Activated CD4-positive, alpha-beta T cell treated with anti-CD3 and anti-CD28 coated beads, Interleukin-2, Interleukin-4, amounts not matched to agents 100 ng/mL and 50 ng/mL, durations not matched to agents 16 hours and 8 hours (primary cell): Measurements from ENCODE around the gene CPNE4.
A peak's percentile ranks its signal among the peaks of the same experiment; 100 is the strongest.

Source experiments
- DNase-seq: peaks from one replicate; pipeline ENCODE4 v3.0.0-alpha.2; 2020; ENCODE audit warnings: low spot score

The CPNE4 gene

DNA sequence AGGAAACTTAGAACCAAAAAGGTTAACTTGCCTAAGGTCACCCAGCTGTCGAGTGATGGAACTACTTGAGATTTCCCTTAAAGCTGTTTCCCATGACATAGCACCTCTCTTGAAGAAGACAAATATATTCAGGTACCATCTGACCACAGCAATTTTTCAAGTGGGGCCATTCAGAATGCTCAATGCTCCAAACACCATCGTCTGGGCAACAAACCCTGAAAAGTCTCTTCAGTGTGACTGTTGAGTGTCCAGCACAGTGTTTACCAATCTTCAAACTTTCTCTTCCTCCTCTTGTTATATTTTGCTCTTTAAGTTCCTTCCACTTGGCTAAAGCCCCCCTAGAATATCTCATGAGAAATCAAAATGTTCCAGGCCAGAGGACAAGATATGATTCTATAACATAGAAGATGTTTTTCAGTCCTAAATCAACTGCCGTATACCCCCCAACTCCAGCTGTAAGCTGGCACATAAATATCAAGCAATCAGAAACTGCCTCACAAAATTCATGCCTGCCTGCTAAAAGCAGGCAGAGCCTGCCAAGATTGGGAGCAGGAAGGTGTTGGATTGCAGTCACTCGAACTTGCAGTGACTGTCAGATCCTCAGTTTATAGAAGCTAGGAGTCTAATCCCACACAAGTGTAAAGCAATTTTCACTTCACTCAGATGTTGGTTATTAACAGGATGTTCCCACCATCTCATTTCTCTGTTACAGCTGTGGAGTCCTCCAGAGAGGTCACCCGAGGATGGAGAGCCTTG is 301.6 kb downstream of the CPNE4 start:
- DNase-seq, result no peak

DNA sequence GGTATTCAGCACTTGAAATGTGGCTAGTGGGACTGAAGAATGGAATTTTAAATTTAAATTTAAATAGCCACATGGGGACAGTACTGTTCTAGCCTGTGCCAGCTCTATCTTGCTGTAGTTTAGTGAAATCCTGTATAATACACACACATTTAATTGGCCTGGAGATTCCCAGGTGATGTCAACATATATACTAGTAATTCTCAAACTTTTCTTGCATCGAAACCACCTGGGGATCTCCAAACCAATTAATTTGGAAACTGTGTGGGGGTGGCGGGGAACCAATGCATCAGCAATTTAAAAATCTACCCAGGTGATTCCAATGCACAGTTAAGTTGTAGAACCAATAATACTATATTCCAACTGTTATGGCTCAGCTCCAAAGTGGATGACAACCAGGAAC is 303.1 kb downstream of the CPNE4 start:
- DNase-seq, result peak; percentile 46

DNA sequence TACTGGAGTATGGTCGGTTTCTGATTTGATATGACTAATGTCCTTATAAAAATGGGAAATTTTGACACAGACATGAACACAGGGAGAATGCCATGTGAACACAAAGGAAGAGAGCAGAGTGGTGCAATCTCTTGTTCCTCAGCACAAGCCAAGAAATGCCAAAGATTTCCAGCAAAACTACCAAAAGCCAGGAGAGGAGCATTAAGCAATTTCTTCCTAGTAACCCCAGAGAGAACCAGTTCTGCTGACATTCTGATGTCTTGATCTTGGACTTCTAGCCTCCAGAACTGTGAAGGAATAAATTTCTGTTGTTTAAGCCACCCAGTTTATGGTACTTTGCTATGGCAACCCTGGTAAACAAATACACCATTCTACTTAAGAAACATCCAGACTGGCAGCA is 304.2 kb downstream of the CPNE4 start:
- DNase-seq, result no peak

DNA sequence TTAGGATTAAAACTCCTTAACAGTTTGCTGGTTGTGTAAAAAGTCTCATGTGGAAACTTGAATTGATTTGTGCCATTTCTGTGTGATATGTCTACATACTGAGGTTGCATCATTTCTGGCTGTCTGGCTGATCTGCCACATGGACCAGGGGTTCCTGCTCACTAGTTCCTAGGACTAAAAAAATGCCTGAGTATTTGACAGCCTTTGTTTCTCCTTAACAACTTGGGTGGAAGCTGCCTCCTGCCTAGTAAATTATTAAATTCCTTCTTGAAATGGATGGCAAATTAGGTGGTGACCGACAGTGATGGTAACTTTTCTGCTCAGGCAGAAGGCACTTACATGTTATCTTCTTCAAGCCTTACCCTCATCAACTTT is 305.2 kb downstream of the CPNE4 start:
- no peak for DNase-seq

DNA sequence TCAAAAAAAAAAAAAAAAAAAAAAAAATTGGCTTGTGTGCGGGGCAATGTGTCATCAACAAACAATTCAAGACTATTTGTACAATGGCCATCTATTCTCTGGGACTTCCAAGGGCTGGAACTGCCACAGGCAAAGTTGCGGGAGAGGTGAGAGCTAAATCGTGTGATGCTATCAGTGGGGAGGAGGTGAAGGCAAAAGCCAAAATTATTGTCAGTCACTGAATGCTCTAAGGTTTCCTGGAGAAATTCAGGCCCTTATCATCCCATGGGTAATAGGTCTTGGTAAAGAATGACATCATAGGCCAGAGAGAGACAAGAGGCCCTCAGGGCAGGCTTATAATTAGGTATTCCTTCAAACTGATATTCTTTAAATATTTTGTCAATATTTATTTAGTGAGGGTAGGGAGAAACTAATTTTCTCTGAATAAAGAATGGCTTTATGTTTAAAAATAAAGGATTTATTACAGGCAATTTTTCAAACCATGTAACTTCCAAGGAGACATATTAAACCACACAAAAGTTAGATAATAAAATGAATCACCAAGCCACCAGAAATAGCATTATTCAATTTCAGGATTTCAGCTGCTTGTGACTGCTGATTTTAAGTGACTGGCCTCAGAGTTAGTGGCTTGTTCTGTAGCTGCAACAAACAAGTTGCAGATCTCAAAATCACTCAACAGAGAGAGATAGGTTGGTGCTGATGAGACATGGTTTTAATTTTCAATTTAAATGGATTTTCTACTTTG is 305.7 kb downstream of the CPNE4 start:
- DNase-seq, result no peak

DNA sequence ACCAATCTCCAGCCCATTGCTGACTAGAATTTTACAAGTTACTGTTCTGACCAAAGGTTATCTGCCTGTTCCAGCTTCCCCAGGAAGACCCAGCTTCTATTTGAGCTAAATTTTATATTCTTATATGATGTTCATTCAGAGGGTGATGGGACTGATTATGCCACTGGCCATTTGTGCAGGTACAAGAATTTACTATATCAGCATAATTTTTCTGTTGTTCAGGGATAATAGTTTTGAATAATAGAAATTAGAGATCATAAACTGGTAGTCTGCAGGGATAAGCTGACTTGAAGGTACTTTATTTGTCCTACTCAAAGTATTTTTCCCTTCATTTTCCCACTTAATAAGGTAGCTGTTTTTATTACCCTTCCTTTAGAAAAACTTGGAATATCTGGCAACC is 309.4 kb downstream of the CPNE4 start:
- no peak for DNase-seq

DNA sequence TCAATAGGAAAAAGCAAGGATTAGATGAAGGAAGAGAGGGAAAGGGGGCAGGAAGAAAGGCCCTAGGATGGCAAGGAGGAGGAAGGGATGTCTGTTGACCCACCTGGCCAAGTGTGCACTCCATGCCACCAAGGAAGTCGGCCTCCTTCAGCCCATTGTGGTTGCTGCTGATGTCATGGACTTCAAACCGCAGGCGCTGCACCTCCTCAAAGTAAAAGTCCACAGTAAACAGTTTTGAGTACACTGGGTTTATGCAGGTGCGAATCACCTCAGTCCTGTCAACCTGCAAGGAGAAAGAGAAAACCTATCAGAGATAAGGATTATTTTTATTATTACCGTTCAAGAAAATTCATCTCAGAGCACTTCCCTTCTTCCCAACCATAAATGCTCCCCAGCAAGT is 311.5 kb downstream of the CPNE4 start:
- DNase-seq, result no peak

DNA sequence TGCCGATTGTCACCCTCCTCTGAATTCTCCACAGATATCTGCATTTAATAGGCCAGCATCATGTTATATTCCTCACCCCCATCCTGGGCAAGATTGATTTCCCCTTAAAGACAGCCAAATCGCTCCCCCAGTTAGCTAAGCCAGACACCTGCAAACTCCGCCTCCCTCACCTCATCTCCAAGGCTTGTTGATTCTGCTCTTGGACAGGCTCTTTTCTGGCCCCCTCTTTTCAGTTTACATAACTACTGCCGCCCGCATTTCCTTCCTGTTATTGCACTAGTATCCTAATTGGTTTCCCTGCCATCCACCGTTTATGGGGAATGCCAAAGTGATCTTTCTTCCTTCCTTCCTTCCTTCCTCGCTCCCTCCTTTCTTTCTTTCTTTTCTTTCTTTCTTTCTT is 317.3 kb downstream of the CPNE4 start:
- DNase-seq, result no peak

DNA sequence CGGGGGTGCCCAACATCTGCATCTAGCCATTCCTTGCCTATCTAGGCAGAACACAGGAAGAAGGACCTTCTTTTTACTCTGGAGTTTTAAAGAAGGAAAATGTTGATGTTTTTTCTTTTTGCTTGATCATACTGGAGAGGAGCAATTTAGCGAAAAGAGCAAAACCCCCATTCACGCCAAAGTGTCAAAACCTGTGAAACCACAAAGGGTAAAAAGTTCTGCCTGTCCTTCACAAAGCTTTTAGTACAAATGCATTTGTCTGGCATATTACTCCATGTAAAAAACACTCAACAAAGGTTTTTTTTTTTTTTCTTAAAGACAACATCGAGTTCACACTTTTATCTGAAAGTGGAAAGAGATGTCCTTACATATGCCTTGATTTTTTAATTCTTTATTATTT is 317.9 kb downstream of the CPNE4 start:
- no peak for DNase-seq

DNA sequence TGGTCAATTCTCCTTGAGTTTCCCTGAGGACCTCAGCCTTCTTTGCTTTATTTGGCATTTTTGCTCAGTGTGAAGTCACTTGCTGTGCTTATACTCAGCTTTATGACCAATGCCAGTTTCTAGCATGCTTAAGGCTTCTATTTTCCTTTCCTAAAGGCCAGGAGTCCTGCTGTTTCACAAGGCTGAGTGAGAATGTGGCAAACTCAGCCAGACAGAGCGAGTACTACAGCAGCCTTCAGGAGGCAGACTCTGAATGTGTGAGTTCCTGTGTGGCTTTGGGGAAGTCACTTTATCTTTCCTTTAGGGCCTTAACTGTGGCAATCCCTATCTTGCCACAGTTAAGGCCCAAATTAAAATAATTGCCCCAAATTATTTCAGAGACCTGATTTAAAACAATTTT is 318.8 kb downstream of the CPNE4 start:
- DNase-seq, result no peak

DNA sequence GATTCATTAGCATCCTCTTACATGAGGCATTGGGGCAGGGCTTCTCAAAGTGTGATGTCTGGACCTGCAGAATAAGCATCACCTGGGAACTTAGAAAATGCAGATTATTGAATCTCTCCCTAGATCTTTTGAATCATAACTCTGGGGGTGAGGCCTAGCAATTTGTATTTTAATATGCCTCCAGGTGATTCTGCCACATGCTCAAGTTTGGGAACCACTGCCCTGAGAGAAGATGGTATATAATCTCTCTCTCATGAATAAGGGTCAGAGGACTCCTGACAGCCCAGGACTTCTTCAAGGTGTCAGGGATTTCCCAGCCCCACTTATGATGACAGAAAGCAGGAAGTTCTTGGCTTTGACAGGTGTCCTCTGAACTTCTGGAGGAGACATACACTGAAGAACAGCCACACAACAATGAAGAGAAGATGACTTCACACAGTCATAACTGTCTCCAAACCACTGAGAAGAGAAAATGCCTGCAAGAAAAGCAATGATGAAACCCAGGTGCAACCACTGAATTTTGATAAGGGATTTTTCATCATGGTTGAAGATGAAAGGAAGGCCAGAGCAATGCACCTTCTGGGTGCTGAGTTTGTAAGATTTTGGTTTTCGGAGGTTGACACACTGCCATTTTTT is 320.1 kb downstream of the CPNE4 start:
- peak; percentile 58 for DNase-seq

DNA sequence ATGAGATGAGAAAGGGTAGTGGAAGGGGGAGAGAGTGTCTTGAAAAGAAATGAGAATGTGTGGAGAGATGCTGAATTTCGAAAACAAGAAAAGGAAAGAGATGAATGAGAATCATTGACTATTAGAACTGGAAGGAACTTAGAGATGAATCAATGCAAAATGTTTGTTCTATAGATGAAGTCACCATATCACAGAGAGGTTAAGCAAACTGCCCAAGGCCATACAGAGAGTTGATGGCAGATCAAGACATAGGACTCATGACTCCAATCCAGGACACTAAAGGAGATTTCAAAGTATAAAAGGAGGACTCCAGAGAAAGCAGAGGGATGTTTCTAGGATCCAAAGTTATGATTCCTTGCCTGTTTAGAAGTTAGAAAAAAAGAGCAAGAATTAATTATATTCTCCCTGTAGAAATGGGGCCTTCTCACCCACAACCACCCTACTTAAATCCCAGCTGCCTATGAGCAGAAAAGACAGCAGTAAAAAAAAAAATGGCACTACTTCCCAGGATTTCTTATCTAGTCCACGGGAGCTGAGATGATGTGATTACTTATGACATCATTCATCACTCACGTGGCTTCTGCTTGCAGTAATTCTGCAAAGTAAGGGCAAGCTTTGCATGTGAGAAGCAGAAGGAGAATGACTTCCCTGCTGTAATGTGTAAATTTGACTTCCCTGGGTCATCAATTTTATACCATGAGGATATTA is 321.2 kb downstream of the CPNE4 start:
- no peak for DNase-seq

DNA sequence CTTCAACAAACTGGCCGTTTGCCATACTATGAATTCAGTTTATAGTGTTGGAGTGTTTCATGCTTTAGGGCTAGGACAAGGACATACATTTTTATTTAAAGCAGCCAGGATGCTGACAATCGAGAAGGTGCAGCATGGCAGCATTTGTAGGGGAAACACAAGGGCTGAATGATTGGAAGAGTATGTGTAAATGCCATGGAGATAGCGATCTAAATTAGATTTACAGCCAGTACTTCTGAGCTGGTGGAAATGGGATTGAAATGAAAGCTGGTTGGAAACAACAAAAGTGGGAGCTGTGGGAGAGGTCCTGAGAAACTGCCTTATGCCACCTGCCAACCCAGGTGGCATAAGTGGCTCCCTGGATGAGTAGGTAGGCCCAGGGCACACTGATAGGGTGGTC is 322.2 kb downstream of the CPNE4 start:
- DNase-seq, result no peak

DNA sequence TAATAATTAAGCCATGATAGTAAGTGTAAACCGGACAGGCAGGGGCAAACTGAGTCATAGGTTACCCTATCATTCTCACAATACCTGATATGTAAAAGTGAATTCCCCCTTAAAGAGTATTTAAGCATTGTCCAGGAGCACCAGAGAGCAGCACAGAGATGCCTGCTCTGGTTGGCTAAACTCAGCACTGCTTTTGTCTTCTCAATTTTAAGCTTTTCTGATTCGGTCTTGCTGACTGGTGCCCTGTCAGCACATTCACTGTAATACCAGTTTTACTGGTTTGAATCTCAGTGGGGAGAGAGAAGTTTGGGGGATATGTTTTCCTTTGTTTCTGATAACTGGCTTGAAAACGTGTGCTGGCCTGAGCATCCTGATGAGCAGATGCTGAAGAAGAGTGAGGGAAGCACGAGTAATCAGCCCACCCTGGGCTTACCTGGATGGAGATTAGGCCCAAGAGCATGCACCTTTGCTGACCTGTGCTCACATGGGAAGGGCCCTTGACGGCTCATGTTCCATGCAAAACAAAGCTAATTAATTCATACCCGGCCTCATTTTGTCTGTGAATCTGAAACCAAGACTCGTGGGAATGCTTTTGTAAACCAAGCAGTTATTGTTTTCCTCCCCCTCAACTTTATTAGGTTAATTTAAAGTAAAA is 323.6 kb downstream of the CPNE4 start:
- DNase-seq, result no peak

DNA sequence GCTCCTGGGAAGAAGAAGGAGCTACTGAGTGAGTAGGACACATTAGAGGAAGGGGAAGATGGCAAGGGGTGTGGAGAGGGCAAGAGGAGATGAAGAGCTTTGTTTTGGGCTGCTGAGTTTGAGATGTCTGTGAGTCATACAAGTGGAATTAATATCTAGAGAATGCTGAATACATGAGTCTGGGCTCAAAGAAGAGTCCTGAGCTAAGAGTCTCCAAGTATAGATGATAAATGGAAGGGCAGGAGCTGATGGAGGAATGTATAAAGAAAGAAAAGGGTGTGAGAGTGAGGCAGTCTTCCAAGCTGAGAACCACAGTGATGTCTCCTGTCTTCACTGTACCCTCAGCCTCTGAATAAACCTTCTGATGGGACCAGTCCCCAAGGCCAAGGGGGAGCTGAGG is 326.6 kb downstream of the CPNE4 start:
- no peak for DNase-seq

DNA sequence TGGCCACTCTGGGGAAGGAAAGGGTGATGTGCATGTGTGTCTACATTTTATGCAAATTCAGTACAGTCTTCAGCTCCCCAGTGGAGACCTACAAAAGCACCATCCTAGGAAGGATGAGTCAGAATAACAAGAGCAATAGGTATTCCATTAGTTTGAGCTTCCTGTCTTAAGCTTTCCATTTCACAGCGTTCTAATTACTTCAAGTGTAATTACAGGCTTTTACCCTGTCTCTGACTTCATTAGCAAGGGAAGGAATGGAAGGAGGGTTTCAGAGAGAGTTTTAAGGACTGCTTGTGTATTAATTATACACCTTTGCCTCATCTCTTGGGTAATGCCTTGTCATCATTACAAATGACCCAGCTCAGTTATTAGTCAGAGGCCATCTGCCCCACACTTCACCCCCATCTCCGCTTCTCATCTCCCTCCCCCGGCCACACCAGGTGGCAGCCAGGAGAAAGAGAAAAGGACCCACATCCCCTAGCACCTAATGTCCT is 329.2 kb downstream of the CPNE4 start:
- no peak for DNase-seq

DNA sequence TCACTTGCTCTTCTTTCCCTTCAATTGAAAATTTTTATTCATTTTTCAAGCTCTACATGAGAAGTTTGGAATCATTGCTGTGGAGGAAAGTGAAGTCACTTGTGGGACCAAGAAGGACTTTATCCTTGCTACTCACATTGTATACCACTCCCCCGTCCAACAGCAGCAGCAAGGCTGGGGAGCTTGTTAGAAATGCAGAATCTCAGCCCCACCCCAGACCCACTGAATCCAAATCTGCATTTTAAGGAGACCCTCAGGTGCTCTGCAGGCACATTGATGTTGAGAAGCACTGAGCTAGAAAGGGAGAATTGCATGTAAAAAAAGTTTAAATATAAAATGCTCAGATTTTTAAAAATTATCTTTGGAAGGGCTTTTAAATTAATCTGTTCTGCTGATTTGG is 329.7 kb downstream of the CPNE4 start:
- no peak for DNase-seq

DNA sequence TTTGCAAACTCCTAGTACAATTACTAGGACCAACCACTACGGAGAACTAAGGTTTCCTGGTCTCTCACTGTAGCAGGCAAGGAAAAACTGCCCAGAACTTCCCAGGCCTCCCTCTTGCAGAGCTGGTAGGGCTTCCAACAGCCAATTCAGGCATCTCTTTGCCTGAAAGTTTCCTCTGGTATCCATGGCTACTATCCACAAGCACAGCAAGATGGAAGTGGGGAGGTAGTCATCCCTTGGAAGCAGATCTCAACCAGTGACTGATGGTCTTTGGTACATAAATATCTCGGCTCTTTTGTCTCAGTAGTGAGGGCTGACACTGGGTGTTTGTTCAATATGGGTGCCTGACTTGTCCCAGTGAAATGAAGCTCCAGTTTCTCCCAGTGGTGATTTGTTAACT is 330.7 kb downstream of the CPNE4 start:
- DNase-seq, result no peak

DNA sequence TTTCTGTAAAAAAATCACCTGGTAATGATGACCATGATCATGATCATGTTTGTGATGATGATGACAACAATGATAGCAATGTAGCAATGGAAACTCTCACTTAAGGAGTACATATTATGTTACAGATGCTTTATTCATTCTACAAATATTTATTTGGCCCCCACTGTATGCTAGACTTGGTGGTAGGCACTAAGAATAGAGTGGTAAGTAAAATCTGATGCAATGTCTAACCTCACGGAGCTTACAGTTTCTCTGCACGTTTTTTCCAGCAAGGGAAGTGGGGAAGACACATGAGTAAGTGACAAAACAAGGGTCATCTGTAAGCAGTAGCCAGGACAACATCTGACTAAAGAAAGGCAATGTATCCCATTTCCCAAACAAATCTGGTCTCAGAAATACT is 332.7 kb downstream of the CPNE4 start:
- no peak for DNase-seq

DNA sequence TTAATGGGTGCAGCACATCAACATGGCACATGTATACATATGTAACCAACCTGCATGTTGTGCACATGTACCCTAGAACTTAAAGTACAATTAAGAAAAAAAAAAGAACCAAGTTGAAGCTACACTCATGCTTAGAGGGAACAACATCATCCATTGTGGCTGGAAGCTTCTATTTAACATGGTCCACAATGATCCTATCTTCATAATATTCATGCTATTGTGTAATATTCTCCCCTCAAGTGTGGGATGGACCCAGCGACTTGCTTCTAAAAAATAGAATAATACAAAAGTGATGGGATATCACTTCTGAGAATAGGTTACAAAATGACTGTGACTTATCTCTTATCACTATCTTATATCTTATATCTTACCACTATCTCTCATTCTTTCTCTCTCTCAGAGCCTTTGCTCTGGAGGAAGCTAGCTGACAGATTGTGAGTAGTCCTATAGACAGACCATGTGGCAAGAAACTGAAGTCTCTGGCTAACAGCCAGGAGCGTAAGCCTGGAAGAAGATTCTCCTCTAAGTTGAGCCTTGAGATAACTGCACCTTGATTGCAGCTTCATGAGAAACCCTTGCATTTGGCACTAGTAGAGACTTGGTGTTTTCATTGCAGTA is 333.6 kb downstream of the CPNE4 start:
- DNase-seq, result peak; percentile 12

DNA sequence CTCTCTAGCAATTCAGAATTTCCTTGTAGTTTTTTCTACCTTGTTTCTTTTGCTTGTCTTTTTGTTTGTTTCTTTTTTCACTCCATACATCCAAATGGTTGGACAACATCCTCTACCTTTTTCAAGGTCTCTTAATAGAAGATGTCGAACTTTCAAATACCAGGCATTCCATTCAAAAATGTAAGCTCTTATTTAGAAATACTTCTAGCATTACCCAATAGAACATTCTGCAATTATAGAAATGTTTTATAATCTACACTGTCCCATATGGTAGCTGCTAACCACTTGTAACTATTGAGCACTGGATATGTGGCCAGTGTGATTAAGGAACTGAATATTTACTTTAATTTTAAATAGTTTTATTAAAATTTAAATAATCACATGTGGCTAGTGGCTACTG is 335.8 kb downstream of the CPNE4 start:
- no peak for DNase-seq

DNA sequence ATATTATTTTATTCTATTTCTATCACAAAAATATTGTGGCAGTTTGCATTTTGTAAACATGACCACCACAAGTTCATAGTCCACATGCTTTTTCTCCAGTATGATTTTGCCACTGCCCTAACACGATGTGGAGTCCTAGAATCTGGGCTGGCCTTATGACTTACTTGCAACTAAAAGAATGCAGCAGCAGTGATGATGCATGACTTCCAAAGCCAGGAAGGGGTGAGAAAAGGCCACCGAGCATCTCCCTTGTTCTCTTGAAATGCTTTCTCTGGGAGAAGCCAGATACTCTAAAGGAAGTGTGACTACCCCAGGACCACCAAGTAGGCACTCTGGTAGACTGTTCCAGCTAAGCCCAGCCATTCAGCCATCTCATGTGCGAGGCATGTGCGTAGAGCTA is 340.4 kb downstream of the CPNE4 start:
- no peak for DNase-seq
